Central memory CD8-positive, alpha-beta T cell (primary cell): ENCODE measurements around the gene SF1.

Source experiments
- ATAC-seq: fragments of 150-1000 bp; cut with Tn5 transposase; replicated peaks from 2 replicates; pipeline ENCODE4 v1.10.0; 2022; ENCODE audit warnings: mild to moderate bottlenecking, moderate FRiP score, moderate number of reproducible peaks; ENCODE audit not compliant: poor library complexity, severe bottlenecking; ENCODE audit errors: extremely low read depth
- DNase-seq, 2 donors: peaks; one replicate each; pipeline ENCODE4 v3.0.0; 2021; ENCODE audit warnings: low spot score in 2 of 2
- H3K27ac Mint-ChIP-seq: one replicate; pipeline ENCODE4 v1.8.0; 2022; ENCODE audit warnings: low read depth, mild to moderate bottlenecking, moderate library complexity, mixed read lengths
- H3K27me3 Mint-ChIP-seq: one replicate; pipeline ENCODE4 v1.8.0; 2022; ENCODE audit warnings: mixed read lengths
- H3K36me3 Mint-ChIP-seq: one replicate; pipeline ENCODE4 v1.8.0; 2022; ENCODE audit warnings: mild to moderate bottlenecking, moderate library complexity, mixed read lengths; ENCODE audit not compliant: insufficient read depth
- H3K4me1 Mint-ChIP-seq: one replicate; pipeline ENCODE4 v1.8.0; 2022; ENCODE audit warnings: mixed read lengths
- H3K4me3 Mint-ChIP-seq: one replicate; pipeline ENCODE4 v1.8.0; 2022; ENCODE audit warnings: mild to moderate bottlenecking, moderate library complexity, mixed read lengths
- H3K9me3 Mint-ChIP-seq: one replicate; pipeline ENCODE4 v1.8.0; 2022; ENCODE audit warnings: mixed read lengths

SF1 gene

GRCh38 chr11:64726211-64726641, 52.1 kb downstream of the SF1 start:
- H3K4me3 Mint-ChIP-seq: no peak overlapping the region
- H3K4me1 Mint-ChIP-seq: peaks cover 10% of the 10 kb centered on the region
- ATAC-seq (no peak), DNase-seq (no peak)
- peaks cover 16% of the 10 kb centered on the region for H3K27me3 Mint-ChIP-seq
- no peak overlapping the region for H3K27ac Mint-ChIP-seq
- no peaks in the 10 kb centered on the region for H3K9me3 Mint-ChIP-seq
- H3K36me3 Mint-ChIP-seq: peaks cover 37% of the 10 kb centered on the region

GRCh38 chr11:64724863-64725532, 53.3 kb downstream of the SF1 start:
- Mint-ChIP-seq H3K27me3 (peaks cover 28% of the 10 kb centered on the region), H3K4me3 (no peak overlapping the region), H3K27ac (peak overlapping the region; percentile 22), H3K9me3 (no peaks in the 10 kb centered on the region), H3K4me1 (peaks cover 10% of the 10 kb centered on the region), H3K36me3 (peaks cover 28% of the 10 kb centered on the region)
- ATAC-seq: no peak
- no peak for DNase-seq

DNA sequence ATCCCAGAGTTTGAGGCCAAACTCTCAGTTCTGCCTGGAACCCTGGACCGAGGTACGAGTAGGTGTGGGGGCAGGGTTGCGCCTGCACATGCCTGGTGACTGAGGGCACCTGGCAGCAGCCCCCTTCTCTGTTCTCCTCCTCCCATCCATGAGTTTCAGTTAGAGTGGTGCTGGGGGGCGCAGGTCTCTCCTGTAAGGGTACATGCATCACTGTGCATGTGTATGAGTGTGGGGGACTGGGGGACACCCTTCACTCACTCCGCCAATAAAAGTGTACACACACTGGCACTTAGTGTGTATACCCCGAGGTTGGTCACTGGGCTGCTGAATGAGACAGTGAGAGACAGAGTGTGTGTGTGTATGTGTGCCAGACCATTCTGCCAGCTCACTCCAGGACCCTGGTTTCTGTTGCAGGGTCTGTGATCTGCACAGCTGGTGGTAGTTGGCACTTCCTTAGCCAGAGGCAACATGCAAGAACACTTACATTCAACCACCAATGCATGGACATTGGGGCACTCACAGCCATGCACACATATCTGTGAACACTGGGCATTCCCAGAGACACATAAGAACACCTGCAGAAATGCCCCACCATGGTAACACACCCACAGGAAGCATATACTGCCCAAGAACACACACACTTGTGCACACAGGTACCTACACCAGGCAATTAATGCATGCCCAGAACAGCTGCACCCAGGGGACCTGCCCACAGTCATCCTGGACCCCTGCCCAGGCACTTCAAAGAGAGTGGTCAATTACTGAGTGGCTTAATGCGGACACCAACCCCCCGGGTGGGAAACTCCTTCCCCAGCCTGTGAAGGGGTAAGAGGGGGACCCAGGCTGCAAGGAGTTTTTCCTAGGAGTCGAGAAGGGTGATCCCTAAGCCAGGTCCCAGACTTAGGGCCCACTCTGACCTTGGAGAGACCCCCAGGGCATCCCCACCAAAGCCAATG, 54.2 kb downstream of the SF1 start:
- DNase-seq: no peak
- peak overlapping the region; percentile 22 for H3K27ac Mint-ChIP-seq
- peaks cover 23% of the 10 kb centered on the region for H3K36me3 Mint-ChIP-seq

GRCh38 chr11:64723117-64723906, 55.0 kb downstream of the SF1 start, which contains the start of gene NRXN2:
NRXN2 (minus strand) TSS chr11:64723197; CDS start chr11:64713699, 9,498 bp downstream.
- peak within 1 kb of the TSS; percentile 78 for H3K27ac Mint-ChIP-seq
- peaks cover 44% of the 10 kb centered on the region for H3K27me3 Mint-ChIP-seq
- peaks cover 15% of the 10 kb centered on the region for H3K36me3 Mint-ChIP-seq
- ATAC-seq (peak; percentile 92), DNase-seq (peak; percentile 70 to 82)
- peak within 1 kb of the TSS; percentile 58 for H3K4me3 Mint-ChIP-seq
- no peaks in the 10 kb centered on the region for H3K9me3 Mint-ChIP-seq
- H3K4me1 Mint-ChIP-seq: peaks cover 10% of the 10 kb centered on the region

More for the DNA sequence above, 54.2 kb downstream of the SF1 start:
- peaks cover 10% of the 10 kb centered on the region for H3K4me1 Mint-ChIP-seq
- peaks cover 35% of the 10 kb centered on the region for H3K27me3 Mint-ChIP-seq
- ATAC-seq: no peak
- H3K9me3 Mint-ChIP-seq: no peaks in the 10 kb centered on the region
- peak overlapping the region; percentile 58 for H3K4me3 Mint-ChIP-seq

- ATAC-seq (no peak), DNase-seq (no peak)
- Mint-ChIP-seq H3K27ac (peak overlapping the region; percentile 78), H3K4me3 (peak overlapping the region; percentile 58), H3K4me1 (peaks cover 10% of the 10 kb centered on the region), H3K36me3 (peaks cover 7% of the 10 kb centered on the region), H3K27me3 (peaks cover 53% of the 10 kb centered on the region), H3K9me3 (no peaks in the 10 kb centered on the region)
These were observed 55.9 kb downstream of the SF1 start for GRCh38 chr11:64722141-64723065.

- peaks cover 10% of the 10 kb centered on the region for H3K4me1 Mint-ChIP-seq
- H3K9me3 Mint-ChIP-seq: no peaks in the 10 kb centered on the region
- no peak overlapping the region for H3K27ac Mint-ChIP-seq
- peaks cover 63% of the 10 kb centered on the region for H3K27me3 Mint-ChIP-seq
- no peak for ATAC-seq
- H3K36me3 Mint-ChIP-seq: peaks cover 3% of the 10 kb centered on the region
- no peak for DNase-seq
- H3K4me3 Mint-ChIP-seq: no peak overlapping the region
These were observed 57.0 kb downstream of the SF1 start for GRCh38 chr11:64721359-64721699.

DNA sequence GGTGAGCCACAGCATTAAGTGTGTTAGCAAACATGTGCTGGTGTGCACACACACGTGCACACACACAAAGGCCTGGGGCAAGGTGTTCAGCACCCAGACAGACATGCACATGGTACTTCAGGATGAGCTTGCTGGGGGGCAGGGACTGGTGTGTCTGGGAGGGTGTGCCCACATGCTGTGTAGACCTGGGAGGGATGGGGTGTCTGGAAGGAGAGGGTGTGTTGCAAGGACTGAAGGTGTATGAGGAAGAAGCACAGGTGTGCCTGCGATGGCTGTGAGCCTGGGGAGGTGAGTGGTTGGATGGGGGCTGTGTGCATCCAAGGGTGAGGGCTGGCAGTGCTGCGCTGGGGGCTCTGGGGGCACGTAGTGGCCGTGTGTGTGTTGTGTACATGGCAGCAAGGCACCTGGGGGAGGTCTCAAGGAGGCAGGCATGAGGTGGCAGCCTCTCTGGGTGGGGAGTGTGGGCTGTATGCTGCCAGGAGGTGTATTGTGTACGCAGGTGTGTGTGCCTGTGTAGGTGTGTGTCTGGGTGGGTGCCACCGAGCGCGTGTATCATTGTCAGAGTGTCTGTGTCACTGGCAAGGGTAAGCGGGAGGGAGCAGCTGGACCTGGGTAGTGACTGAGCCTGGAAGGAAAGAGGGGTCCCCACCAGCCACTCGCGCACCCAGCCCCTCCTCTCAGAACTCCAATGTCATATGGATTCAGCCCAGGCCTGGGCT, 57.5 kb downstream of the SF1 start:
- Mint-ChIP-seq H3K27me3 (peaks cover 69% of the 10 kb centered on the region), H3K4me3 (no peak overlapping the region), H3K27ac (no peak overlapping the region), H3K4me1 (peaks cover 10% of the 10 kb centered on the region), H3K36me3 (peaks cover 3% of the 10 kb centered on the region), H3K9me3 (no peaks in the 10 kb centered on the region)
- DNase-seq (no peak), ATAC-seq (no peak)

GRCh38 chr11:64720167-64720566, 58.2 kb downstream of the SF1 start:
- no peak for ATAC-seq
- H3K27me3 Mint-ChIP-seq: peaks cover 75% of the 10 kb centered on the region
- no peak overlapping the region for H3K27ac Mint-ChIP-seq

GRCh38 chr11:64719406-64719805, 58.9 kb downstream of the SF1 start:
- no peaks in the 10 kb centered on the region for H3K4me1 Mint-ChIP-seq
- no peak overlapping the region for H3K4me3 Mint-ChIP-seq
- no peak for DNase-seq
- no peaks in the 10 kb centered on the region for H3K9me3 Mint-ChIP-seq
- peaks cover 3% of the 10 kb centered on the region for H3K36me3 Mint-ChIP-seq
- no peak for ATAC-seq
- H3K27me3 Mint-ChIP-seq: peaks cover 83% of the 10 kb centered on the region
- no peak overlapping the region for H3K27ac Mint-ChIP-seq

More at GRCh38 chr11:64720167-64720566, 58.2 kb downstream of the SF1 start:
- H3K4me3 Mint-ChIP-seq: no peak overlapping the region
- H3K9me3 Mint-ChIP-seq: no peaks in the 10 kb centered on the region
- peaks cover 1% of the 10 kb centered on the region for H3K36me3 Mint-ChIP-seq
- DNase-seq: no peak
- H3K4me1 Mint-ChIP-seq: peaks cover 4% of the 10 kb centered on the region

DNA sequence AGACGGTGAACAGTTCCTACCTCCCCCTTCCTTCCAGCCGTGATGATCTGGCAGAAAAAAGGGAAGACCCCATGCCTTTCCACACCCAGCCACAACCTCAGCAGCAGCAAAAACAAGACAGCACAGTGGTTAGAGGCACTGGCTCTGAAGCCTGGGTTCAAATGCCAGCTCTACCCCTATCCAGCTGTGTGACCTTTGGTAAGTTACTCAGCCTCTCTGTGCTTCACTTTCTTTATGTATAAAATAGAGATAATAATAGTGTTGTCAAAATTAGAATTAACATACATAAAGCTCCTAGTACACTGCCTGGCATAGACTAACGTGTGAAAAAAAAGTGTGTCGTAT, 59.6 kb downstream of the SF1 start:
- peaks cover 3% of the 10 kb centered on the region for H3K36me3 Mint-ChIP-seq
- no peak overlapping the region for H3K27ac Mint-ChIP-seq
- no peak overlapping the region for H3K4me3 Mint-ChIP-seq
- ATAC-seq (no peak), DNase-seq (no peak)
- no peaks in the 10 kb centered on the region for H3K9me3 Mint-ChIP-seq
- peaks cover 89% of the 10 kb centered on the region for H3K27me3 Mint-ChIP-seq
- H3K4me1 Mint-ChIP-seq: no peaks in the 10 kb centered on the region

- Mint-ChIP-seq H3K4me1 (no peaks in the 10 kb centered on the region), H3K27ac (peak overlapping the region; percentile 22), H3K4me3 (no peak overlapping the region)
These were observed 60.1 kb downstream of the SF1 start for GRCh38 chr11:64718084-64718779.

More at GRCh38 chr11:64718084-64718779, 60.1 kb downstream of the SF1 start:
- Mint-ChIP-seq H3K27me3 (peaks cover 90% of the 10 kb centered on the region), H3K9me3 (no peaks in the 10 kb centered on the region), H3K36me3 (peaks cover 3% of the 10 kb centered on the region)
- DNase-seq (no peak), ATAC-seq (no peak)
